Measurements from ENCODE around the gene SPEM2.

The SPEM2 gene

DNA sequence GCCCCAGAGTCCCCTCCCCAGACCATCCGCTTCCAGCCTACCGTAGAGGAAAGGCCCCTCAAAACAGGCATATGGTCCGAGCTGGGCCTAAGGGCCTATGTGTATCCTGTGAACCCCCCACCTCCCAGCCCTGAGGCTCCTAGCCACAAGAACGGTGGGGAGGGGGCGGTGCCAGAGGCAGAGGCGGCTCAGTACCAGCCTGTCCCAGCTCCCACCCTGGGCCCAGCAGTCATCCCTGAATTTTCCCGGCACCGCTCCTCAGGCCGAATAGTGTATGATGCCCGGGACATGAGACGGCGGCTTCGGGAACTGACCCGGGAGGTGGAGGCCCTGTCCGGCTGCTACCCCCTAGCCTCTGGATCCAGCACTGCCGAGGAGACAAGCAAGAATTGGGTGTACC lies 4.2 kb upstream of the SPEM2 start:
- DNase-seq (ENCODE audit: low read depth, low spot score), result no peak

DNA sequence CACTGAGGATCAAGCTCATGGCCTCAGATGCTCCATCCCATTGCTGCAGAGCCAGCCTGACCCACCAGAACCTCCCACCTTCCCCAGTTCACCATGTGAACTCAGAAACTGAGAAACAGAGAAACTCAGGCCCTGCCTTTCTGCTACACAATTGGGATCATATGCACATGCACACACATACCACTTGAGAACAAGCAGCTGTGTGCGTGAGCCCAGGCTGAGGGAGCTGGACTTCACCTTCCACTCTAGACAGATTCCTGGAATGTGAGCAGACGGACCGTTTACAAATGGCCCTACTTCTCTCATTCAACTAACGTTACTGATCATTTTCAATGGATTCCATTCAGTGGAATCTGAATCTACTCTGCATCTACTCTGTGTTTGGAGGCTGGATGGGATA lies 1.7 kb upstream of the SPEM2 start:
- DNase-seq (ENCODE audit: low read depth, low spot score), result no peak

DNA sequence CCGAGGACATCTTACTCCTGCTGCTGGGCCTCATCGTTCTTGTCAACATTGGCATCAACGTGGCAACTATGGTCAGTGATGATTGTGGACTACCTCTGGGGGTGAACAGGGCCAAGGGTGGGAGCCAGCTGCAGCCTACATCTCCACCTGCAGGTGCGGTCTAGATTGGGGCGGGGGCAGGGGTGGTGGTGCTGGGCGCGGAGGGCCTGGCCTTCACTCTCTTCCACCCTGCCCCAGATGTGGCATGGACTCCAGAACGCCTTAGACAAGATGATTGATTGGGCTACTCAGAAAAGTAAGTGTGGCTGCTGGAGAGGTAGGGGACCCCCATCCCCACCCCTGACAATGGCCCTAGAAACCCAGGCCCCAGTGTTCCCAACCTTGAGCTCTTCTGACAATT lies 340 bp downstream of the SPEM2 start:
- DNase-seq (ENCODE audit: low read depth, low spot score), result no peak

DNA sequence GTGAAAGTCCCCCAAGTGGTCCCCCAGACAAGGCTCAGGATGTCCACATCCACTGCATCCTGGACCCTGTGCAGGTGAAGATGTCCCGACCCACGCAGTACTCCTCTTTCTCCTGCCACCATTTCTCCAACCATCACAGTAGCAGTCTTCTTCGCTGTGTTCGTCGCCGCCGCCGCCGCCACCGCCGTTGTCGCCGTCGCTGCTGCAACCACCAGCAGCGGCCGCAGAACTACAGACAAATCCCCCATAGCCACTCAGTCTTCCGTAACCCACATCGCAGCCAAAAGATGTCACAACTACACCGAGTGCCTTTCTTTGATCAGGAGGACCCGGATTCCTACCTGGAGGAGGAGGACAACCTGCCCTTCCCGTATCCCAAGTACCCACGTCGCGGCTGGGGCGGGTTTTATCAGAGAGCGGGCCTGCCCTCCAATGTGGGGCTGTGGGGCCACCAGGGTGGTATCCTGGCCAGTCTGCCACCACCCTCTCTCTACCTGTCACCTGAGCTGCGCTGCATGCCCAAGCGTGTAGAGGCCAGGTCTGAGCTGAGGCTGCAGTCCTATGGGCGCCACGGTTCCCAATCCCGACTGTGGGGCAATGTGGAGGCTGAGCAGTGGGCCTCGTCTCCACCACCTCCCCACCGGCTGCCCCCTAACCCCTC lies 917 bp downstream of the SPEM2 start:
- DNase-seq (ENCODE audit: low read depth, low spot score), result no peak

DNA sequence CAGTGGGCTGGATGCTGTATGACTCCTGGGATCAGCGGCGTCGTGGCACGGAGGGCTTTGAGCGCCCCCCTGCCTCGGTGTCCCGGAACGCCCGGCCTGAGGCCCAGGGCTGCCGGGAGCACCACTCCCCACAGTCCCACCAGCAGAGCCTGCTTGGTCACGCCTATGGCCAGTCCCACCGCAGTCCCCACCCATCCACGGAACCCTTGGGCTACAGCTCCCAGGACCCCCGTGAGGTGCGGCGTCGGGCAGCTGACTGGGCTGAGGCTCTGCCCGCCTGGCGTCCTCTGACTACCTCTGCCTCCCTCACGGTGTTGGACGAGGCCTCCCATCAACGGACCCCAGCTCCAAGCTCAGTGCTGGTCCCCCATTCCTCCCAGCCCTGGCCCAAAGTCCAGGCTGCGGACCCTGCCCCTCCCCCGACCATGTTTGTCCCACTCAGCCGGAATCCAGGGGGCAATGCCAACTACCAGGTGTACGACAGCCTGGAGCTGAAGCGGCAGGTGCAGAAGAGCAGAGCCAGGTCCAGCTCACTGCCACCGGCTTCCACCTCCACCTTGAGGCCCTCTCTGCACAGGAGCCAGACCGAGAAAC lies 1.6 kb downstream of the SPEM2 start:
- DNase-seq (ENCODE audit: low read depth, low spot score), result no peak

DNA sequence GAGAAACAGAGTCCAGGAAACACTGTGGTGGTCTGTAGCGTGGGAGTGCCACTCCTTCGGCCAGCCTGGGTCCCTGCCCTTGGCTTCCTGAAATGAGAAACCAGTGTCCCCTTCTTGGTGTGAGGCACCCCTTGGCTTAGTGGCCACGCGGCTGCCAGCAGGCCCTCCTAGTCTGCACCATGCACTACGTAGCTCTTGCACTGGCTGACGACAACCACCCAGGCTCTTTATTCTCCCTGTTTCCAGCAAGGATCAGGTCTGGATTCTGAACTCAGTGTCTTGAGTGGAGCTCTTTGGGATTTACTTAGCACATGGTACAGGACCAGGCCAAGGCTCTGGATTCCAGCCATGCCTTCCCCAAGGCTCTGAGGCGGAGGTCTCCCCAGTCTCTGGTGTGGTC lies 2.1 kb downstream of the SPEM2 start:
- no peak for DNase-seq (ENCODE audit: low read depth, low spot score)

DNA sequence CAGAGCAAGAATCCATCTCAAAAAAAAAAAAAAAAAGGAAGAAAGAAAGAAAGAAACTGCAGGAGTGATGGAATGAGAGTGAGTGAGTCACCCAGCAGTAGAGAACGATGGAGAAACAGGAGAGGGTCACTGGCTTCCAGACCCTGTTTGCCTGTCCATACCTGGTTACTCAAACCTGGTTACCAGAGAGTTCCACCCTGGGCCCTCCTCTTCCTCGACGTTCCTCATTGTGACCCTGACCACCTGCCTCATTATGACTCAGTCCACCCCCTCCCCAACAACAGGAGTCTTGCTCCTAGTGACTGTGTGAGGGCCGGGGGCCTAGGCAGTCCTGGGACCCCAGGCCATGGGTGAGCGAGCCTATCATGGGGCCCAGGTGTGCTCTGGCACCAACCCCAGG lies 3.1 kb downstream of the SPEM2 start, which contains the start of gene SPEM3:
Gene SPEM3 (plus strand): TSS at position 301 of the 400 bp plus-strand sequence. CDS start 46 bp downstream, at position 347.
- no peak for DNase-seq (ENCODE audit: low read depth, low spot score)

DNA sequence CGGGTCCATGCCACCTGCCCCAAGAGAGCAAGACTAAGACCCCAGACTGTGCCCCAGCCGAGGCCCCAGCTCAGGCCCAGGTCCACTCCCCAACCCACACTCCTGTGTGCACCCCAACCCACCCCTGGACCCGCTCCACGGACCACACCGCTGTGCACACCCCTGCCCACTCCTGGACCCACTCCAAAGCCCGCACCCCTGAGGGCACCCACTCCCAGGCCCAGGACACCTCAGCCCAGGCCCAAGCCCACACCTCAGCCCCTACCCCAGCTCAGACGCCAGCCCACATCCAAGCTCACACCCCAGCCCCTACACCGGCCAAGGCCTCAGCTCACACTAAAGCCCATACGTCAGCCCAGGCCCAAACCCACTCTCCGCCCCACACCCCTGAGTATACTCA lies 4.3 kb downstream of the SPEM2 start:
- no peak for DNase-seq (ENCODE audit: low read depth, low spot score)

DNA sequence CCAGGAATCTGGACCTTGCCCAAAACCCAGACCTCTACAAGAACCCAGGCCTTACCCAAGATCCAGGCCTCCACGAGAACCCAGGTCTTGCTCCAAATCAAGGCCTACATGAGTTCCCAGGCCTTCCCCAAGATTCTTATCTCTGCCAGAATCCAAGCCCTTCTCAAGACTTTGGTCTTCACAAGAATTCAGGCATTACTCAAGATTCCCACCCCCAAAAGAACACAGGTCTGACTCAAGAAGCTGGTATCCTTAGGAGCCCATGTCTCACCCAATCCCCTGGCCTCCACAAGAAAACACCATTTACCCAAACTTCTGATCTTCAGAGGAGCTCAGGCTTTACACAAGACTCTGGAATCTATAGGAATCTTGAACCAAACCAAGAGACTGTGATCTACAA lies 5.8 kb downstream of the SPEM2 start:
- no peak for DNase-seq (ENCODE audit: low read depth, low spot score)

DNA sequence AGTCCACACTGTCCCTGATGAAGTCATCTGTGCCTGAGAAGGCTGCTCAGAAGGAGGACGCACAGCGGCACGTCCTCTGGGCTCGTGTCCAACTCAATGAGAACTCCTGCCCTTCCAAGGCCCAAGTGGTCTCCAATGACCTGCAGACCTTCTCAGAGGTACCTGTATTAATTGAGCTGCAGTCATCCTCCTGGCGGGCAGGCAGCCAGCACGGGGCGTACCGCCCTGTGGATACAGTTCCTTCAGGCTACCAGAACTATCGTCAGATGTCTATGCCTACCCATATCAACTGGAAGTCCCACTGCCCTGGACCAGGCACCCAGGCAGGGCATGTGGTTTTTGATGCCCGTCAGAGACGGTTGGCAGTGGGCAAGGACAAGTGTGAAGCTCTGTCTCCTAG lies 6.9 kb downstream of the SPEM2 start:
- no peak for DNase-seq (ENCODE audit: low read depth, low spot score)

DNA sequence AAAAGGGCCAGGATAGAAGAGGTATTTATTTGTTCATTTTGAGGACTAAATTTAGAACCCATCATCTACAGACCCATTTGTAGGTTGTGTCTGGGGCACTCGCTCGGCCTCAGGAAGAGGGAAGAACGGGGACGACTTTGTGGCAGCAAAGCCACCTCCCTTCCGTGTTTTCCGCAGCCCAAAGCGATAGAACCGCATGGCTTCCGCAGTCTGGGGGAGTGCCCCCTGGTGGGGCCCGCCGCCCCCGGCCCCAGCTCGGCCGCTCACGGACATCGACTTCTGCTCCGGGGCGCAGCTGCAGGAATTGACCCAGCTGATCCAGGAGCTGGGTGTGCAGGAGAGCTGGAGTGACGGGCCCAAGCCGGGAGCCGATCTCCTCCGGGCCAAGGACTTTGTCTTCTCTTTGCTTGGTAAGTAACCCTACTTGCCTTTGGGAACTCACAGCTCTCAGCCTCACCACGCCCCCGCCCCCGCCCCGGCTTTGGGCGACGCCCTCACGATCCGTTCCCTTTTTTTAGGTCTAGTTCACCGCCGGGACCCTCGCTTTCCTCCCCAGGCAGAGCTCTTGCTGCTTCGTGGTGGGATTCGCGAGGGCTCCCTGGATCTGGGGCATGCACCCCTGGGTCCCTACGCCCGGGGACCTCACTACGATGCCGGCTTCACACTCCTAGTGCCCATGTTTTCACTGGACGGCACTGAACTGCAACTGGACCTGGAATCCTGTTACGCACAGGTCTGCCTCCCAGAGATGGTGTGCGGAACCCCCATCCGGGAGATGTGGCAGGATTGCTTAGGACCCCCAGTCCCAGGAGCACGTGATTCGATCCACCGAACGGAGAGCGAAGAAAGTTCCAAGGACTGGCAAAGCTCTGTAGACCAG lies 10.5 kb downstream of the SPEM2 start:
- no peak for DNase-seq (ENCODE audit: low read depth, low spot score)

DNA sequence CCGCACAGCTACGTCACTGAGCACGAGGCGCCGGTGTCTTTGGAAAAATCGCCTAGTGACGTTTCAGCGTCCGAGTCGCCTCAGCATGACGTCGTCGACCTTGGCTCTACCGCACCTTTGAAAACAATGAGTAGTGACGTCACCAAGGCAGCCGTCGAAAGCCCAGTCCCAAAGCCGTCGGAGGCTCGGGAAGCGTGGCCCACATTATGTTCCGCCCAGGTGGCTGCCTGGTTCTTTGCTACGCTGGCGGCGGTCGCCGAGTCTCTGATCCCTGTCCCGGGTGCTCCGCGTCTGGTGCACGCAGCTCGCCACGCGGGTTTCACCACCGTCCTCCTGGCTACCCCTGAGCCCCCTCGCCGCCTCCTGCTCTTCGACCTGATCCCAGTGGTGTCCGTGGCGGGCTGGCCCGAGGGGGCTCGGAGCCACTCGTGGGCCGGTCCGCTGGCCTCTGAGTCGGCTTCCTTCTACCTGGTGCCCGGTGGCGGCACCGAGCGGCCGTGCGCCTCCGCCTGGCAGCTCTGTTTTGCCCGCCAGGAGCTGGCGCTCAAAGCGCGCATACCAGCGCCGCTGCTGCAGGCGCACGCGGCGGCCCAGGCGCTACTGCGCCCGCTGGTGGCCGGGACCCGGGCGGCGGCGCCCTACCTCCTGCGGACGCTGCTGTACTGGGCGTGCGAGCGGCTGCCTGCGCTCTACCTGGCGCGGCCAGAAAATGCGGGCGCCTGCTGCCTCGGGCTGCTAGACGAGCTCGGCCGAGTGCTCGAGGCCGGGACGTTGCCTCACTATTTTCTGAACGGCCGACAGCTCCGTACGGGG lies 11.3 kb downstream of the SPEM2 start:
- DNase-seq (ENCODE audit: low read depth, low spot score), result no peak

DNA sequence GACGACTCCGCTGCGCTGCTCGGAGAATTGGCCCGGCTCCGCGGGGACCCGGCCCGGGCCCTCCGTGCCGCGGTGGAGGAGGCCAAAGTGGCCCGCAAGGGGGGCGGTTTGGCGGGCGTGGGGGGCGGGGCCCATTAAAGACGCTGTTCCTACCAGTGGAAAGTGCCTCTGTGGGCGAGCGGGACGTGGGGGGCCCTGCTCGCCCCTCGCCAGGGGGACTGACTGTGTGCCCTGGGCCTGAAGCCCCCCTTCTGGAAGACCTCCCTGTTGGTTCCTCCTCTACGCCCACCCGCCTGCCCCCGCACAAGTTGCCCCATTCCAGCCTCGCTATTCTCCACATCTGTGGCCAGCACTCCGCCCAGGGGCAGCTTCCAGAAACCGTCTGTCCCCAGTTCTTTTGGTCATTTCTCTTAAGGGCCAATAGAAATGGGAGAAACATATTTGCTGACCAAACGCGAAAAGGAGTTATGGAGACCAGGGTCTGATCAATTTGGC lies 12.0 kb downstream of the SPEM2 start:
- DNase-seq (ENCODE audit: low read depth, low spot score), result no peak

DNA sequence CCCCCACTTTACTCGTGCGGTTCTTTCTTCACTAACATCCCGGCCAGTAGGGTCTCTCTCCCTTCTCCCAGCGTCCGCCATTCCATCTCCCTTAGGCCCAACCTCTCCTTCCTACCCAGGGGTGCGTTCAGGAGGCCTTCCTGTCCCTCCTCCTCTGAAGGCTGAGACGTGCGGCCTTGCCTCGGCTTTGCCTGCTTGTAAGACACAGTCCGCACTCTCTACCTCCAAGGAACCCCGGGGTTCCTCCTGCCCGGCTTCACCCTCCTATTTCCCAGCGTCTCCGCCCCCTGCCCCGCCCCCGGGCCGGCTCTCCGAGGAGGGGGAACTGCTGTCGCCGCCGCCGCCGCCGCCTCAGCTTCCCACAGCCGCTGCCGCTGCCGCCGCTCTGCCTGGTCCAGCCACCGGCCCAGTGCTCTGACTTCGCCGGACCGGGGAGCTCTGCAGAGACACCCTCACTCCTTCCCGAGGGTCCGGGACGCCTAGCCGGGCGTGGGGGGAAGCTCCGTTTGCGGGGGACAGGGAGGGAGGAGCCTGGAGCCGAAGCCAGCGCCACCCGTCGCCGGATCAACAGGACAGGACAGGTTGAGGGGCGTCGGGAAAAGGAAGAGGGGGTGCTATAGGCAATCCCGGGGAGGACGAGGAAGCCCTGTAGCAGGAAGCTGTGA lies 12.7 kb downstream of the SPEM2 start:
- no peak for DNase-seq (ENCODE audit: low read depth, low spot score)

DNA sequence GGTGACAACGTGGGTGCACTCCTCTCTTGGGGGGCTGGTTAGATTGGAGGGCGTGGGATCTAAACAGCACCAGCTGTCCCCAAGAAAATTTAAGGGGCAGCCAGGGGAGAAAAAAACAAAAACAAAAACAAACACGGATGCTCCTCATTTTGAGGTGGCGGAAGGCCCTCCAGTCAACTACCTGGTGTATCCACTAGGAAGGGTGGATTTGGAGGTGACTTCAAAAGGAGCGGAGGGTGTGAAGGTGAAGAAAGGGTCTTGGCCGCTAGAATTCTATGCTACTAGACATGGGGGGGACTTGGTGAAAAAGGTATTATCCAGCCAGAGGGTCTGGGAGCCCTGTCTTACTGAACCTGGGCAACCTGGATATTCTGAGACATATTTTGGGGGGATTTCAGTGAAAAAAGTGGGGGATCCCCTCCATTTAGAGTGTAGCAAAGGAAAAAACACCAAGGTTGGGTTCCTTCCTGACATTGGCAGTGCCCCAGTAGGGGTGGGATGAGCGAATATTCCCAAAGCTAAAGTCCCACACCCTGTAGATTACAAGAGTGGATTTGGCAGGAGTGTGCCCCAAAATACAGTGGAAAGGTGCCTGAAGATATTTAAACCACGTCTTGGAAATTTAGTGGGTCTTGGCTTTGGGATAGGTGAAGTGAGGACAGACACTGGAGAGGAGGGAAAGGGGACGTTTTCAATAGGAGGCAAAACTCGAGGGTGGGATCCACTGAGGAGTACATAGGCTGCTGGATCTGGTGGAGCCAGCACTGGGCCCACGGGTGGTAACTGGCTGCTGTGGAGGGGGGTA lies 13.4 kb downstream of the SPEM2 start:
- DNase-seq (ENCODE audit: low read depth, low spot score), result no peak

DNA sequence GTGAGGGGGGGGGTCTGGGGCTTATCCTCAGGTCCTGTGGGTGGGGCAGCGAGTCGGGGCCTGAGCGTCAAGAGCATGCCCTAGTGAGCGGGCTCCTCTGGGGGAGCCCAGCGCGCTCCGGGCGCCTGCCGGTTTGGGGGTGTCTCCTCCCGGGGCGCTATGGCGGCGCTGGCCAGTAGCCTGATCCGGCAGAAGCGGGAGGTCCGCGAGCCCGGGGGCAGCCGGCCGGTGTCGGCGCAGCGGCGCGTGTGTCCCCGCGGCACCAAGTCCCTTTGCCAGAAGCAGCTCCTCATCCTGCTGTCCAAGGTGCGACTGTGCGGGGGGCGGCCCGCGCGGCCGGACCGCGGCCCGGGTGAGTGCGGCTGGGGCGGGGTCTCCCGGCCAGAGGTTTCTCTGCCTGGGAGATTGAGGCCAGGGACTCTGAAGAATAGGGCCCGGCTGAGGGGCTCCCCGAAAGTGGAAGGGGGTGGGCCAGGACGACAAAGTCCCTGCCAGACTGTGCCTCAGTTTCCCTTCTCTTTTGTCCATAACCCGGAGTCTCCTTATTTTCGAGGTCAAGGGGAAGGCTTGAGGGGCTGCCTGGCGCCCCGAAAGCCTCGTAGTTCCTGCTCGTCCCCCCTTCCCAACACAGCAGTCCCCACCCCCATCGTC lies 14.2 kb downstream of the SPEM2 start, which contains the start of gene FGF11:
Gene FGF11 (plus strand): TSS at position 51 of the 651 bp plus-strand sequence. CDS start 109 bp downstream, at position 160.
- DNase-seq (ENCODE audit: low read depth, low spot score), result no peak

DNA sequence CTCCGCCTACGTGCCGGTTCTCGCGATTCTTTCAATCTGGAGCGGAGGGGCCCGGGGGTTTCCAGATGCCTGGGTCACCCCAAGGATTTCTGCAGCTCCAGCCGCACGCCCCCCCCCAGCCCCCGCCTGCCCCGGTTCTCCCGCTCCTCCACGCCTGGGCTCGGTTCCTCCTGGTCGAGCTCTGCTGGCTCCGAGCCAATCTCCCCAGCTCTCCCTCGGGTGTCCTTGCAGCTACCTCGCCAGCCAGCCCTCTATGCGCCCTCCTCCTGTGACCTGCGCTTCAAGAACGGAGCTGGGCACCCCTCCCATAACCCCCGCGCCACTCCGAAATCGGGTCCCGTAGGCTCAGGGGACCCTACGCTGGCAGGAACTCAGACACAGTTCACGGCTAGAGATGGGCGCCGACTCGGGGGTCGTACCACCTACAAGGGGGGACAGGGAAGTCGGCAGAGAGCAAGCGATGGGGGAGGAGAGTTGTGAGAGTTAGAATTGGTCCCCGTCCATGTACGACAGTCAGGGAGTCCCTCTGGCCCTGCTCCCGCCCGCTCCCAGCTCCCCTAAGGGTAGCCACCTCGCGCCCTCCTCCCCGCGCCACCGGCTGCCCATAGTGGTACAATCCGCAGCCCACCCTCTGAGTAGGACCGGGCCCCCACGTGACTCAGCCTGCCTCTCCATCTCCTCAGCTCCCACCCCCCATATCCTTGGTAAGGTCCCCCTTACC lies 14.9 kb downstream of the SPEM2 start:
- no peak for DNase-seq (ENCODE audit: low read depth, low spot score)

DNA sequence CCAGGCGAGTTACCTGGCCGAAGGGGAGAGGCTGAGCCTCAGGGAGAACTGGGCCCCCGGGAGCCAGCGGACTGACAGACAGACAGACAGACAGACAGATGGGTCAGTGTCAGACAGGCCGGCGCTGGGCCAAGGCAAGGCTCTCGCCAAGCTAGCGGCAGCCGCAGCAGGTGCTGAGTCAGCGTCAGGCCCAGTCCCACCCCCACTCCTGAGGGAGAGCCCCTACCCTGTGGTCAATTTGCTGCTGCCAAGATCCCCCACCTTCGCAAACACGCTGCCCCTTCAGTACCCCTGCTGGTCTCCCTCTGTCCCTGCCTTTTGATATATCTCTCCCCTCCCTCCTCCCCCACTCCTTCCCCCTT lies 15.4 kb downstream of the SPEM2 start:
- no peak for DNase-seq (ENCODE audit: low read depth, low spot score)

DNA sequence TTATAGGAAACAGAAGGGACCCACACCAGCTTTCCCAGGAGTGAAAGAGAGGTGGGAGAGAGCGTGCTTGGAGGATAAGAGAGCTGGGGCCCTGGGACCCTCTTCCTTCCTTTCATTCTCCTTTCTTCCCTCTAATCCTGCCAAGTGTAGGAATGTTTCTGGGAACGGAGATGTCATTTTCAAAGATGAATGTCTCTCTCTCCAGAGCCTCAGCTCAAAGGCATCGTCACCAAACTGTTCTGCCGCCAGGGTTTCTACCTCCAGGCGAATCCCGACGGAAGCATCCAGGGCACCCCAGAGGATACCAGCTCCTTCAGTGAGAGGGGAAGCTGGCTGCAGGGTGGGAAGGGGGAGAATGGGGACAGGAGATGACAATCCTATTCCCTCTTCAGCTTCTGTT lies 15.8 kb downstream of the SPEM2 start:
- no peak for DNase-seq (ENCODE audit: low read depth, low spot score)

Data from smooth muscle cell of the brain vasculature (primary cell).